SK-N-SH treated with all-trans-retinoic acid at 6 μM for 48 hours (cell line): ENCODE measurements around the gene LRMDA.

Experiments used
- CREB5 ChIP-seq: fragments of 250-450 bp; sonication (Bioruptor Pico); IDR thresholded peaks from 2 replicates; pipeline ENCODE4 v1.5.1; 2020; ENCODE audit warnings: low read depth, mild to moderate bottlenecking, moderate library complexity
- PATZ1 ChIP-seq: fragments of 250-450 bp; sonication (Bioruptor Pico); IDR thresholded peaks from 2 replicates; pipeline ENCODE4 v1.8.0; 2020; ENCODE audit warnings: mild to moderate bottlenecking, moderate library complexity, borderline replicate concordance
- TOX ChIP-seq: fragments of 250-450 bp; sonication (Bioruptor Pico); IDR thresholded peaks from 2 replicates; pipeline ENCODE4 v1.8.0; 2021; ENCODE audit warnings: mild to moderate bottlenecking, moderate library complexity, borderline replicate concordance
- TSHZ2 ChIP-seq: fragments of 250-450 bp; sonication (Bioruptor Pico); IDR thresholded peaks from 2 replicates; pipeline ENCODE4 v1.5.0; 2020; ENCODE audit warnings: mild to moderate bottlenecking, moderate library complexity
- ZNF70 ChIP-seq: fragments of 450-650 bp; formaldehyde crosslinking; IDR thresholded peaks from 2 replicates; pipeline ENCODE4 v1.5.0; 2020; ENCODE audit warnings: mild to moderate bottlenecking, moderate library complexity

GRCh38 chr10:75773231-75773780 is 341.9 kb downstream of the LRMDA start:
- TF ChIP-seq PATZ1 (CRISPR knock-in tag): no peak
- no peak for TF ChIP-seq TSHZ2 (CRISPR knock-in tag)
- no peak for TF ChIP-seq CREB5
- no peak for TF ChIP-seq TOX
- TF ChIP-seq ZNF70: no peak
